ENCODE results near the gene RNF141. TPM values are rescaled to one million over a fixed set of nuclear protein-coding genes. Genes with fewer than 3 reads are reported as not detected.

Gene RNF141
- total RNA-seq, 1 donor from 2014 or later, result 49.3 TPM

DNA sequence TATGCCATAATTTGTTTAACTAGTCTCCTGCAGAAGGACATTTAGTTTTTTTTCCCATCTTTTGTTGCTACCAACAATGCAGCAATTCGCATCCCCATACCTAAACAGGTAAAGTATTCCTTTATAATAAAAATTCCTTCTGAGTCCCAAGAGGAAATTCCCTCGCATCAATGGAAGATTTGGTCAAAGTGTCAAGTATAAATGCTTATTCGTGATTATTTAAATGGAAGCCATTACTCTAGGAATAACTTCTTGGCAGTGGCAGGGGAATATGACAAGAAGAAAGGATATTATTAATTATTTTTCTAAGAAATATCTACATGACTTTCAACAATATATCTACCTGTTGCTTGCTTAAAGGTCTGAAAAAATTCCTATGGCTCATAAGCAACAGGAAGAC lies 25.6 kb downstream of the RNF141 start:
- H3F3A ChIP-seq (ENCODE audit: low read depth), result peaks cover 16% of the 10 kb centered on the region
- H3K9me3 Mint-ChIP-seq, result no peaks in the 10 kb centered on the region
- H3K9ac ChIP-seq, result no peak overlapping the region
- peaks cover 18% of the 10 kb centered on the region for H3K4me1 Mint-ChIP-seq
- no peak for TF ChIP-seq EZH2phosphoT487 (IDR thresholded peaks at IDR 0.05)
- no peak for TF ChIP-seq EZH2 (IDR thresholded peaks at IDR 0.05)
- no peak for TF ChIP-seq CTCF (IDR thresholded peaks at IDR 0.05)
- H3K36me3 Mint-ChIP-seq, result peaks cover 4% of the 10 kb centered on the region
- DNase-seq (ENCODE audit: low spot score), result no peak
- no peaks in the 10 kb centered on the region for H3K36me3 ChIP-seq
- no peak overlapping the region for H3K4me3 Mint-ChIP-seq
- H3K27ac ChIP-seq, result no peak overlapping the region
- no peaks in the 10 kb centered on the region for H3K27me3 Mint-ChIP-seq (ENCODE audit: insufficient read depth, low read depth)
- H3K27ac Mint-ChIP-seq, result no peak overlapping the region
- peaks cover 18% of the 10 kb centered on the region for H4K20me1 ChIP-seq (ENCODE audit: low read depth)
- no peaks in the 10 kb centered on the region for H3K27me3 ChIP-seq
- no peak overlapping the region for H3K4me2 ChIP-seq
- H3K4me1 ChIP-seq, result no peaks in the 10 kb centered on the region
- H3K9me3 ChIP-seq (ENCODE audit: low read depth), result no peaks in the 10 kb centered on the region
- no peaks in the 10 kb centered on the region for H3K79me2 ChIP-seq (ENCODE audit: low read depth)
- H2AFZ ChIP-seq (replicated peaks), result no peak overlapping the region
- H3K4me3 ChIP-seq, result no peak overlapping the region

DNA sequence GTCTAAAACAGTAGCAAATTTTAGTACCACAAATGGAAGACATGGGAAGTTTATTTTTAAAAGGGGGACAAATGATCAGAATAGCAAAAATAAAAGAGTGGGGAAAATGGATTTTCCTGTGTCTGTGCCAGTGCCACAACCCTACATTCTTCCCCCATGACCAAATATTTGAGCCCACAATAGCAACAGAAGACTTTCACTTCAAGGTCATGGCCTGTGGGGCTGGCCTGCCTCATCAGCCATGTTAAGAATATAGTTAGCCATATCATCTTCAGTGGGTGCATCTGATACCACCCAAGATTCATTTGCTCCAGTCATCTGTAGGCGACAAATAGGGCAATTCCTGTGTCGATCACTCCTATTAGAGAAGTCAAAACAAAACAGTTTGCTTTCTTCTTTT lies 26.3 kb downstream of the RNF141 start:
- TF ChIP-seq EZH2phosphoT487 (IDR thresholded peaks at IDR 0.05) (no peak), CTCF (IDR thresholded peaks at IDR 0.05) (no peak), EZH2 (IDR thresholded peaks at IDR 0.05) (no peak)
- Histone ChIP-seq H3K27ac (no peak overlapping the region), H3K4me1 (no peaks in the 10 kb centered on the region), H3K4me2 (no peak overlapping the region), H3K79me2 (ENCODE audit: low read depth) (no peaks in the 10 kb centered on the region), H3K9ac (no peak overlapping the region), H3F3A (ENCODE audit: low read depth) (peaks cover 16% of the 10 kb centered on the region), H3K4me3 (no peak overlapping the region), H2AFZ (replicated peaks) (no peak overlapping the region), H4K20me1 (ENCODE audit: low read depth) (peaks cover 18% of the 10 kb centered on the region), H3K36me3 (no peaks in the 10 kb centered on the region), H3K27me3 (no peaks in the 10 kb centered on the region), H3K9me3 (ENCODE audit: low read depth) (no peaks in the 10 kb centered on the region)
- H3K27me3 Mint-ChIP-seq (ENCODE audit: insufficient read depth, low read depth), result no peaks in the 10 kb centered on the region
- no peaks in the 10 kb centered on the region for H3K9me3 Mint-ChIP-seq
- no peak for DNase-seq (ENCODE audit: low spot score)
- H3K4me1 Mint-ChIP-seq, result peaks cover 18% of the 10 kb centered on the region
- H3K36me3 Mint-ChIP-seq, result peaks cover 4% of the 10 kb centered on the region
- no peak overlapping the region for H3K4me3 Mint-ChIP-seq
- H3K27ac Mint-ChIP-seq, result no peak overlapping the region

- no peak overlapping the region for H3K9ac ChIP-seq
- H3K9me3 Mint-ChIP-seq, result no peaks in the 10 kb centered on the region
- no peak overlapping the region for H3K4me3 ChIP-seq
- H4K20me1 ChIP-seq (ENCODE audit: low read depth), result peaks cover 18% of the 10 kb centered on the region
- H3K79me2 ChIP-seq (ENCODE audit: low read depth), result no peaks in the 10 kb centered on the region
- no peaks in the 10 kb centered on the region for H3K4me1 ChIP-seq
- peaks cover 4% of the 10 kb centered on the region for H3K36me3 Mint-ChIP-seq
- no peak overlapping the region for H3K27ac ChIP-seq
- no peaks in the 10 kb centered on the region for H3K27me3 Mint-ChIP-seq (ENCODE audit: insufficient read depth, low read depth)
- H3K27ac Mint-ChIP-seq, result no peak overlapping the region
- no peaks in the 10 kb centered on the region for H3K36me3 ChIP-seq
- DNase-seq (ENCODE audit: low spot score), result no peak
- H3K4me3 Mint-ChIP-seq, result no peak overlapping the region
- TF ChIP-seq CTCF (IDR thresholded peaks at IDR 0.05), result peak; percentile 28
- no peak for TF ChIP-seq EZH2 (IDR thresholded peaks at IDR 0.05)
- TF ChIP-seq EZH2phosphoT487 (IDR thresholded peaks at IDR 0.05), result no peak
- peaks cover 16% of the 10 kb centered on the region for H3F3A ChIP-seq (ENCODE audit: low read depth)
- no peaks in the 10 kb centered on the region for H3K9me3 ChIP-seq (ENCODE audit: low read depth)
- no peak overlapping the region for H3K4me2 ChIP-seq
- no peak overlapping the region for H2AFZ ChIP-seq (replicated peaks)
- peaks cover 18% of the 10 kb centered on the region for H3K4me1 Mint-ChIP-seq
- no peaks in the 10 kb centered on the region for H3K27me3 ChIP-seq
These were observed 26.8 kb downstream of the RNF141 start for GRCh38 chr11:10514202-10514601.

All from neural progenitor cell (in vitro differentiated cells).